ENCODE data around the gene POLR3E.

DNA sequence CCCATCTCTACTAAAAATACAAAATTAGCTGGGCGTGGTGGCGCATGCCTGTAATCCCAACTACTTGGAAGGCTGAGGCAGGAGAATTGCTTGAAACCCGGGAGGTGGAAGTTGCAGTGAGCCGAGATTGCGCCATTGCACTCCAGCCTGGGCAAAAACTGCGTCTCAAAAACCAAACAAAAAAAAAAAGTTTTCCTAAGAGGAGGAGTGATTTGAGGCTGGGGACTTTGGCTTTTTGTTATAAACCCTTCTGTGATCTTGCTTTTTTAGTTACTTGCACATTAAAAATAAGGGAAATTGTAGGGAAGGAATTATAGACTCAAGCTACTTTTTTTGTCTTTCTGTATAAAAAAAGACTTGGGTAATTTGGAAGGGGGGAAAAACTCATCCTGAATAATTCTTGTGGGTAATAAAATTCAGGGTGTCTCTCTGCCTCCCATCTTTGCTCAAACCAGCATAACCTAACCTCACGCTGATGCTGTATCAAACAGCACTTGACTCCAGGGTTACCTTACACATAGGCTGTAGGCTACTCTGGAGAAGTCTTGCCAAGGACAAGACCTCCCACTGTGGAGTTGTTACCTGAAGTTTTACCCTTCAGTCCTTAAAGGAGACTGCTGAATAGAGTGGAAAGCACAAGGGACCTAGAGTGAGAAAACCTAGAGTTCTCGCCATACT lies 78.9 kb downstream of the POLR3E start:
- TF ChIP-seq, protein P1, sequence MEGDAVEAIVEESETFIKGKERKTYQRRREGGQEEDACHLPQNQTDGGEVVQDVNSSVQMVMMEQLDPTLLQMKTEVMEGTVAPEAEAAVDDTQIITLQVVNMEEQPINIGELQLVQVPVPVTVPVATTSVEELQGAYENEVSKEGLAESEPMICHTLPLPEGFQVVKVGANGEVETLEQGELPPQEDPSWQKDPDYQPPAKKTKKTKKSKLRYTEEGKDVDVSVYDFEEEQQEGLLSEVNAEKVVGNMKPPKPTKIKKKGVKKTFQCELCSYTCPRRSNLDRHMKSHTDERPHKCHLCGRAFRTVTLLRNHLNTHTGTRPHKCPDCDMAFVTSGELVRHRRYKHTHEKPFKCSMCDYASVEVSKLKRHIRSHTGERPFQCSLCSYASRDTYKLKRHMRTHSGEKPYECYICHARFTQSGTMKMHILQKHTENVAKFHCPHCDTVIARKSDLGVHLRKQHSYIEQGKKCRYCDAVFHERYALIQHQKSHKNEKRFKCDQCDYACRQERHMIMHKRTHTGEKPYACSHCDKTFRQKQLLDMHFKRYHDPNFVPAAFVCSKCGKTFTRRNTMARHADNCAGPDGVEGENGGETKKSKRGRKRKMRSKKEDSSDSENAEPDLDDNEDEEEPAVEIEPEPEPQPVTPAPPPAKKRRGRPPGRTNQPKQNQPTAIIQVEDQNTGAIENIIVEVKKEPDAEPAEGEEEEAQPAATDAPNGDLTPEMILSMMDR (IDR thresholded peaks at IDR 0.05; ENCODE audit: low read depth, low read length, poor library complexity, severe bottlenecking) = no peak
- TF ChIP-seq EZH2phosphoT487 (IDR thresholded peaks at IDR 0.05; ENCODE audit: borderline replicate concordance, low read length) = no peak

All from DOHH2 (cell line).